Trophoblast cell (in vitro differentiated cells and primary cell): ENCODE results near the gene CLTA.

Experiments used
- DNase-seq, 2 donors: peaks; one replicate each; pipeline ENCODE4 v3.0.0-alpha.2; 2016
- H2AFZ ChIP-seq: 2 replicates; pipeline ENCODE4 v1.6.1; 2013; ENCODE audit warnings: low read length, moderate library complexity, mild to moderate bottlenecking; ENCODE audit not compliant: insufficient read depth, poor library complexity
- H2AK5ac ChIP-seq: 2 replicates; pipeline ENCODE4 v1.6.1; 2013; ENCODE audit warnings: mild to moderate bottlenecking, low read length
- H2BK120ac ChIP-seq: 2 replicates; pipeline ENCODE4 v1.6.1; 2013; ENCODE audit warnings: low read length, mild to moderate bottlenecking, moderate library complexity; ENCODE audit not compliant: insufficient read depth, poor library complexity
- H2BK12ac ChIP-seq: 2 replicates; pipeline ENCODE4 v1.6.1; 2013; ENCODE audit warnings: mild to moderate bottlenecking, low read length, moderate library complexity
- H2BK5ac ChIP-seq: 2 replicates; pipeline ENCODE4 v1.6.1; 2013; ENCODE audit warnings: low read length, low read depth, moderate library complexity, mild to moderate bottlenecking; ENCODE audit not compliant: poor library complexity
- H3K14ac ChIP-seq: 2 replicates; pipeline ENCODE4 v1.6.1; 2013; ENCODE audit warnings: mild to moderate bottlenecking, low read length
- H3K18ac ChIP-seq: 2 replicates; pipeline ENCODE4 v1.6.1; 2013; ENCODE audit warnings: mild to moderate bottlenecking, low read length
- H3K23ac ChIP-seq: 2 replicates; pipeline ENCODE4 v1.6.1; 2013; ENCODE audit warnings: low read length
- H3K27ac ChIP-seq: 2 replicates; pipeline ENCODE4 v1.5.1; 2013; ENCODE audit warnings: low read depth, mild to moderate bottlenecking, inconsistent platforms, low read length, moderate library complexity
- H3K27me3 ChIP-seq: 2 replicates; pipeline ENCODE4 v1.6.1; 2013; ENCODE audit warnings: inconsistent platforms, mild to moderate bottlenecking, low read length, moderate library complexity; ENCODE audit not compliant: insufficient read depth
- H3K36me3 ChIP-seq, 2 experiments: 1 replicate in 1 of 2; 2 replicates in 1 of 2; pipeline ENCODE4 v1.6.1; 2013; ENCODE audit warnings: low read length in 2 of 2, mild to moderate bottlenecking in 2 of 2, moderate library complexity in 1 of 2; ENCODE audit not compliant: insufficient read depth in 2 of 2, control insufficient read depth in 1 of 2
- H3K4ac ChIP-seq: 2 replicates; pipeline ENCODE4 v1.6.1; 2013; ENCODE audit warnings: low read depth, mild to moderate bottlenecking, low read length, moderate library complexity
- H3K4me1 ChIP-seq, 2 experiments: 1 replicate in 1 of 2; 2 replicates in 1 of 2; pipeline ENCODE4 v1.6.1; 2013; ENCODE audit warnings: low read length in 2 of 2, mild to moderate bottlenecking in 2 of 2, moderate library complexity in 1 of 2; ENCODE audit not compliant: insufficient read depth in 2 of 2, control insufficient read depth in 1 of 2
- H3K4me2 ChIP-seq: 2 replicates; pipeline ENCODE4 v1.6.1; 2013; ENCODE audit warnings: inconsistent platforms, mild to moderate bottlenecking, low read length, moderate library complexity
- H3K4me3 ChIP-seq: 2 replicates; pipeline ENCODE4 v1.5.1; 2013; ENCODE audit warnings: mild to moderate bottlenecking, low read depth, low read length, inconsistent platforms
- H3K79me1 ChIP-seq: one replicate; pipeline ENCODE4 v1.6.1; 2013; ENCODE audit warnings: low read length
- H3K79me2 ChIP-seq: 2 replicates; pipeline ENCODE4 v1.6.1; 2013; ENCODE audit warnings: low read length, mild to moderate bottlenecking; ENCODE audit not compliant: control insufficient read depth, insufficient read depth, poor library complexity
- H3K9ac ChIP-seq: 2 replicates; pipeline ENCODE4 v1.6.1; 2013; ENCODE audit warnings: mild to moderate bottlenecking, low read length
- H3K9me3 ChIP-seq: 2 replicates; pipeline ENCODE4 v1.6.1; 2013; ENCODE audit warnings: low read depth, mild to moderate bottlenecking, control low read depth, inconsistent platforms, low read length; ENCODE audit not compliant: insufficient read depth
- H4K12ac ChIP-seq: 2 replicates; pipeline ENCODE4 v1.6.1; 2013; ENCODE audit warnings: low read depth, mild to moderate bottlenecking, low read length, moderate library complexity
- H4K8ac ChIP-seq: 2 replicates; pipeline ENCODE4 v1.6.1; 2013; ENCODE audit warnings: low read depth, mild to moderate bottlenecking, low read length, moderate library complexity
- H4K91ac ChIP-seq: one replicate; pipeline ENCODE4 v1.6.1; 2013; ENCODE audit warnings: low read depth, mild to moderate bottlenecking, low read length, moderate library complexity
- WGBS: extraction: QIAGEN DNeasy Blood & Tissue Kit; methylation state at CpG from one replicate; pipeline ENCODE4 v1.1.7; 2013; ENCODE audit warnings: missing lambda C conversion rate; ENCODE audit not compliant: insufficient read length, insufficient coverage; ENCODE audit errors: extremely low coverage; 5-methylcytosine and 5-hydroxymethylcytosine counted together

The CLTA gene

DNA sequence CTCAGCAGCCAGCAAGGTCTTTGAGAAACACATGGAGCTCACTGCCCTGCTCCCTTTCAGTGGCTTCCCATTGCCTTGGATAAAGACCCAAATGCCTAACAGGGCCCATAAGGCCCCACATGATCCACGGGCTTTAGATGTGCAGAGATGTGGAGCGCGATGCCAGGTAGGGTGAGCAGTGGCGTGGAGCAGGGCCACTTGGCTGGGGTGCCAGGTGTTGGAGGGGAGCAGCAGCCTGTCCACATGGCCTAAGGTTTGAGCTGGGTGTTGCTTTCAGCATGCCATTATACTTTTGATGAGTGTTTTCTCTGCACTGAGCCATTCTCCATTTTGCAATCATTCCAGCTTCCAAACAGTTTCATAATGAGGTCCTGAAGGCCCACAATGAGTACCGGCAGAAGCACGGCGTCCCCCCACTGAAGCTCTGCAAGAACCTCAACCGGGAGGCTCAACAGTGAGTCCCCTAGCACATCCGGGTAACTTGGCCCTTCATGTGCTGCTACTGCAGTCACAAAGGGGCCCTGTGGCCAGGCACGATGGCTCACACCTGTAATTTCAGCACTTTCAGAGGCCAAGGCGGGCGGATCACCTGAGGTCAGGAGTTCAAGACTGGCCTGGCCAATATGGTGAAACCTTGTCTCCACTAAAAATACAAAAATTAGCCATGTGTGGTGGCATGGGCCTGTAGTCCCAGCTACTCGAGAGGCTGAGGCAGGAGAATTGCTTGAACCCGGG is 43.1 kb upstream of the CLTA start:
- no peak overlapping the region for H3K14ac ChIP-seq
- no peak overlapping the region for H2AK5ac ChIP-seq
- H4K12ac ChIP-seq = no peak overlapping the region
- H4K8ac ChIP-seq = no peak overlapping the region
- no peak overlapping the region for H3K4me2 ChIP-seq
- H3K4ac ChIP-seq = no peak overlapping the region
- H2BK12ac ChIP-seq = no peak overlapping the region
- peaks cover 9 to 30% of the 10 kb centered on the region in 2 experiments for H3K36me3 ChIP-seq
- H3K79me2 ChIP-seq = no peaks in the 10 kb centered on the region
- no peak overlapping the region for H3K23ac ChIP-seq
- no peak overlapping the region for H2BK120ac ChIP-seq
- H2BK5ac ChIP-seq = no peak overlapping the region
- no CpG with 5 or more reads among the region's 14 CpGs for WGBS
- no peak overlapping the region for H3K9ac ChIP-seq
- no peak overlapping the region for H3K27ac ChIP-seq
- H3K4me3 ChIP-seq = peak overlapping the region; percentile 23
- H3K27me3 ChIP-seq = no peaks in the 10 kb centered on the region
- H3K18ac ChIP-seq = no peak overlapping the region
- no peaks in the 10 kb centered on the region for H3K79me1 ChIP-seq
- no peak overlapping the region for H4K91ac ChIP-seq
- H3K9me3 ChIP-seq = peaks cover 8% of the 10 kb centered on the region
- H2AFZ ChIP-seq = no peak overlapping the region
- DNase-seq = no peak
- H3K4me1 ChIP-seq = peaks cover 2 to 3% of the 10 kb centered on the region in 2 experiments

- Histone ChIP-seq H3K23ac (no peak overlapping the region), H2BK5ac (no peak overlapping the region), H3K36me3 (peaks cover 12 to 26% of the 10 kb centered on the region in 2 experiments), H3K27me3 (no peaks in the 10 kb centered on the region), H2AK5ac (no peak overlapping the region), H3K4ac (no peak overlapping the region), H3K79me1 (no peaks in the 10 kb centered on the region), H3K79me2 (no peaks in the 10 kb centered on the region), H3K14ac (no peak overlapping the region), H4K91ac (no peak overlapping the region), H3K9me3 (peaks cover 8% of the 10 kb centered on the region), H4K8ac (no peak overlapping the region), H3K9ac (no peak overlapping the region), H4K12ac (no peak overlapping the region), H3K18ac (no peak overlapping the region), H3K27ac (no peak overlapping the region), H3K4me1 (peaks cover 2 to 3% of the 10 kb centered on the region in 2 experiments), H3K4me2 (no peak overlapping the region), H2BK120ac (no peak overlapping the region), H3K4me3 (no peak overlapping the region), H2AFZ (no peak overlapping the region), H2BK12ac (no peak overlapping the region)
- peak; percentile 44 to 51 for DNase-seq
- WGBS = no CpG with 5 or more reads among the region's 14 CpGs
Observed at GRCh38 chr9:36148311-36149051, 42.2 kb upstream of the CLTA start.

DNA sequence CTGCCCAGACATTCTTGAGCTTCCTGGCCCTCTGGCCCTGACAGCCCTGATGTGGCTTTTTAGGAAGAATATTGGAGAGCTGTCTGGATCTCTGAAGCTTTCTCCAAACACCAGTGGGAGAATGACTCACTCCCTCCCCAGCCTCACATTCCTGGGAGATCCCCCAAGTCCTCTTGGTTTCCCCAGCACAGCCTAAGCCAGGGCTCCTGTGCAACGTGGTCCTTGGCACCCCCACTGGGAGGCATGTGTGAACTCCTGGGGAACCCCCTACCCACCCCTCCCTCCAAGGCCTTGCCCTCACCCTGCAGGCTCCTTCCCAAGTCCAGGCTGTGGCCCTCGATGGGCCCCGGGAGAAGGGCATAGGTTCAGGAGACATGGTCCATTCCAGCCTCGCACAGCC is 41.5 kb upstream of the CLTA start:
- no peak overlapping the region for H3K4me2 ChIP-seq
- no peaks in the 10 kb centered on the region for H3K79me2 ChIP-seq
- no peak for DNase-seq
- no CpG with 5 or more reads among the region's 4 CpGs for WGBS
- no peak overlapping the region for H2BK12ac ChIP-seq
- no peak overlapping the region for H3K27ac ChIP-seq
- H4K8ac ChIP-seq = no peak overlapping the region
- no peaks in the 10 kb centered on the region for H3K27me3 ChIP-seq
- peaks cover 8% of the 10 kb centered on the region for H3K9me3 ChIP-seq
- H2BK5ac ChIP-seq = no peak overlapping the region
- no peak overlapping the region for H3K4ac ChIP-seq
- H3K18ac ChIP-seq = no peak overlapping the region
- H2AFZ ChIP-seq = no peak overlapping the region
- no peak overlapping the region for H2BK120ac ChIP-seq
- no peak overlapping the region for H3K14ac ChIP-seq
- H3K4me3 ChIP-seq = no peak overlapping the region
- no peak overlapping the region for H2AK5ac ChIP-seq
- peaks cover 2 to 3% of the 10 kb centered on the region in 2 experiments for H3K4me1 ChIP-seq
- no peaks in the 10 kb centered on the region for H3K79me1 ChIP-seq
- no peak overlapping the region for H3K9ac ChIP-seq
- no peak overlapping the region for H4K91ac ChIP-seq
- H3K23ac ChIP-seq = no peak overlapping the region
- H3K36me3 ChIP-seq = peaks cover 12 to 21% of the 10 kb centered on the region in 2 experiments
- no peak overlapping the region for H4K12ac ChIP-seq

DNA sequence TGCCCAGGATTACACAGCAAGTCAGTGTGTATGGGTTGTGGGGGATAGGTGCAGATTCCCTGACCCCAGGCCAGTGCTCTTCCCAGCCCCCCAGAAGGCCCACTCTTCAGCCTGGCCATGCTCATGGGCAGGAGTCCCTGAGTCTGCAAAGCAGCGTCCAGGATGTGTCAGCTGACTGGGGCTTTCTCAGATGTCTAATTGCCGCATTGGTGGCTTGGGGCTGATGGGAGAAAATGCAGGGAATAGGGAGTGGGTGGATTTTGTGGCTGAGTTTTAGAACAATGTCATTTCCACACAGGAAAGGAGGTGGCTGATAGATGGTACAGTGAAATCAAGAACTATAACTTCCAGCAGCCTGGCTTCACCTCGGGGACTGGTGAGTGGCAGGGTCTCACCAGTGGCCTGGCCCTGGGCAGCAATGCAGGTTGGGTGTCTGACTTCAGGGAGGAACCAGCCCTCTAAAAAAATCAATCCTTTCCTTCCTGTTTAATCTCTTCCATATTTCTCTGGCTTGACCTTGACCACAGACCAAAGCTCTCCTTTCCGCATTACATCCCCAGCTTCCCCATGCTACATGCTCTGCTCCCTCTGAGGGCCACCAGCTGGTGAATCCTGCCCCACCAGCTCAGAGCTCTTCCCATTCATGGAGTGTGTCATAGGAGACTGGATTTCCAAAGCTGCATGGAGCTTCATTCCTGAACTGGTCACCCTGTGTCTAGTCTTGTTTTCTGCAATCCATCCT is 40.0 kb upstream of the CLTA start:
- peaks cover 6% of the 10 kb centered on the region for H3K9me3 ChIP-seq
- DNase-seq = no peak
- H2AFZ ChIP-seq = no peak overlapping the region
- H3K79me1 ChIP-seq = no peaks in the 10 kb centered on the region
- H3K18ac ChIP-seq = no peak overlapping the region
- H2BK12ac ChIP-seq = no peak overlapping the region
- H3K79me2 ChIP-seq = no peaks in the 10 kb centered on the region
- no peak overlapping the region for H4K12ac ChIP-seq
- H3K9ac ChIP-seq = no peak overlapping the region
- H3K36me3 ChIP-seq = peaks cover 12% of the 10 kb centered on the region in 2 experiments
- H2BK5ac ChIP-seq = no peak overlapping the region
- no peaks in the 10 kb centered on the region for H3K27me3 ChIP-seq
- H3K23ac ChIP-seq = no peak overlapping the region
- no peak overlapping the region for H3K4ac ChIP-seq
- no peak overlapping the region for H3K14ac ChIP-seq
- H4K8ac ChIP-seq = no peak overlapping the region
- no peak overlapping the region for H3K27ac ChIP-seq
- H3K4me2 ChIP-seq = no peak overlapping the region
- WGBS = no CpG with 5 or more reads among the region's 4 CpGs
- no peak overlapping the region for H4K91ac ChIP-seq
- H2BK120ac ChIP-seq = no peak overlapping the region
- peaks cover 2 to 3% of the 10 kb centered on the region in 2 experiments for H3K4me1 ChIP-seq
- no peak overlapping the region for H3K4me3 ChIP-seq
- no peak overlapping the region for H2AK5ac ChIP-seq
